Fibroblast of pulmonary artery (primary cell): ENCODE measurements around the gene JARID2.
"Not testable (repeated sequence)": the region's sequence is repeated elsewhere in the genome, so short reads cannot be mapped to it uniquely, and the experiment has no call there.

Source experiments
- DNase-seq: peaks from one replicate; pipeline ENCODE4 v3.0.0-alpha.2; 2010; ENCODE audit warnings: low read depth
- H3K4me3 ChIP-seq: replicated peaks from 2 replicates; pipeline ENCODE4 v1.5.1; 2011; ENCODE audit warnings: low read depth, mild to moderate bottlenecking, control low read depth, low read length, moderate library complexity
- TF ChIP-seq, protein P1 (sequence below): IDR thresholded peaks from 2 replicates; pipeline ENCODE4 v1.5.1; 2011; ENCODE audit warnings: mild to moderate bottlenecking, control low read depth, low read length, inconsistent platforms; ENCODE audit errors: missing control alignments

The JARID2 gene

GRCh38 chr6:15538766-15539495 lies 293.1 kb downstream of the JARID2 start:
- no peak overlapping the region for H3K4me3 ChIP-seq
- DNase-seq = no peak
- TF ChIP-seq, protein P1, sequence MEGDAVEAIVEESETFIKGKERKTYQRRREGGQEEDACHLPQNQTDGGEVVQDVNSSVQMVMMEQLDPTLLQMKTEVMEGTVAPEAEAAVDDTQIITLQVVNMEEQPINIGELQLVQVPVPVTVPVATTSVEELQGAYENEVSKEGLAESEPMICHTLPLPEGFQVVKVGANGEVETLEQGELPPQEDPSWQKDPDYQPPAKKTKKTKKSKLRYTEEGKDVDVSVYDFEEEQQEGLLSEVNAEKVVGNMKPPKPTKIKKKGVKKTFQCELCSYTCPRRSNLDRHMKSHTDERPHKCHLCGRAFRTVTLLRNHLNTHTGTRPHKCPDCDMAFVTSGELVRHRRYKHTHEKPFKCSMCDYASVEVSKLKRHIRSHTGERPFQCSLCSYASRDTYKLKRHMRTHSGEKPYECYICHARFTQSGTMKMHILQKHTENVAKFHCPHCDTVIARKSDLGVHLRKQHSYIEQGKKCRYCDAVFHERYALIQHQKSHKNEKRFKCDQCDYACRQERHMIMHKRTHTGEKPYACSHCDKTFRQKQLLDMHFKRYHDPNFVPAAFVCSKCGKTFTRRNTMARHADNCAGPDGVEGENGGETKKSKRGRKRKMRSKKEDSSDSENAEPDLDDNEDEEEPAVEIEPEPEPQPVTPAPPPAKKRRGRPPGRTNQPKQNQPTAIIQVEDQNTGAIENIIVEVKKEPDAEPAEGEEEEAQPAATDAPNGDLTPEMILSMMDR = no peak

DNA sequence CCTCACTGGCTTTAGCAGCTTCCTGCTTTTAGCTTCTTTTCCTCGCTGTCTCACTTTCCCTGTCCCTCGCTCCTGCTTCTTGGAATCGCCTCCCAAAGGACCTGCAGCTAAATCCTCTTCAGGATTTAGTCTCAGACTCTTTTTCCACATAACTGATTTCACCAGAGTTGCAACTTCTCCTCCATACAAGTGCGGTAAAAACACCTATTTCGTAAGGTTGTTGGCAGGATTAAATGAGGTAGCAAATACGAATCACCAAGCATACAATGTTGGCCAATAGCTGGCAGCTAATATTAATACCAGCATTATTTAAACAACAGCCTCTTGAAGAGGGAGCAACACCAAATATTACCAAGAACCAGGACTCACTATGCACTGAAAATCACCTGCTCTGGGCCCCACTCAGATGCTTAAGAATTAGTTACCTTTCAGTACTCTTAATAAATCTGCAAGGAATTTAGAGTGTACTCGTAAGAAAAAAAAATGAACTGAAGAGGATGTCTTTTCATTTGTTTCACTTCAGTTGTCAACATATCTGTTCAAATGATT lies 293.9 kb downstream of the JARID2 start:
- peak; percentile 48 for DNase-seq
- H3K4me3 ChIP-seq = no peak overlapping the region
- TF ChIP-seq, protein P1 = no peak

- not testable (repeated sequence) for DNase-seq, H3K4me3 ChIP-seq
Observed at GRCh38 chr6:15543332-15543917, 297.6 kb downstream of the JARID2 start.

- DNase-seq = peak; percentile 50
- TF ChIP-seq, protein P1 = no peak
- no peak overlapping the region for H3K4me3 ChIP-seq
Observed at GRCh38 chr6:15544321-15544900, 298.5 kb downstream of the JARID2 start.

DNA sequence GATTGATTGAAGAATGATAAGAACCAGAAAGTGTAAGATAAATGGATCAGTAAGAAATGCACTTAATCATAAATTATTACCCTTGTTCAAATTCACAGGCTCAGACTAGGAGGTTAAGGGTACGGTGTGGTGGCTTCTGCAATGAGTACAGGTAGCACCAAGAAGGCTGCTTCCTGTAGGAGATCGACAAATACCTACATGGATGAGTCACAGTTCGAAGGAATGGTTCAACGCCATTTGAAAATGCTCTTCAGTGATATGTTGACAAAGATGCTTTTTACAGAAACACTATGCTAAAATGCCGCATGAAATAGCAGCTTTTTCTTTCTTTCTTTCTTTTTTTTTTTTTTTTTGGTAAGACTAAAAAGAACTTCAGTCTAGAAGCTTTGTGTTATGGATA lies 300.7 kb downstream of the JARID2 start:
- no peak for DNase-seq
- no peak overlapping the region for H3K4me3 ChIP-seq
- TF ChIP-seq, protein P1 = no peak

DNA sequence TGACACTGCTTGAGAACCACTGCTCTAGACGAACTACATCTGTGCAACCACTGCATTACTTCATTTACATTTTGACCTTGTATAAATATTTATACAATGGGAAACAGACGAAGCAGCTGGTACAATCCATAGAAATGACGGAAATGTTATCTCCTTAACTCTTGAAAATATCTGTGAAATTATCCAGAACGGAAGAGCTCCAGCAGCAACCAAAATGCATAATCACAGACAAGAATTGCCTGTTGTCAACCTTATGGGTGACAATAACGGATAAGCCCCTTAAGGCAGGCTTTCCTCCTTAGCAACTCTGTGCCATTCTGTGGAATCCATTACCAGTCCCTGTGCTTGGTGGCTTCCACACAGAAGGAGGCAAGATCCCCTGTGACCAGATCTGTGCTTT lies 301.5 kb downstream of the JARID2 start:
- no peak overlapping the region for H3K4me3 ChIP-seq
- peak; percentile 30 for DNase-seq
- TF ChIP-seq, protein P1 = no peak

GRCh38 chr6:15549371-15549770 lies 303.5 kb downstream of the JARID2 start:
- TF ChIP-seq, protein P1 = no peak
- no peak overlapping the region for H3K4me3 ChIP-seq
- DNase-seq = no peak
